PC-3 (cell line): ENCODE data around the gene UGT1A10. TPM values are rescaled to one million over a fixed set of nuclear protein-coding genes. Genes with fewer than 3 reads are reported as not detected.
A peak's percentile ranks its signal among the peaks of the same experiment; 100 is the strongest.

Experiments
- ATAC-seq: fragments of 200-7000 bp; cut with Tn5 transposase; 2 replicates; pipeline ENCODE4 v1.9.1; 2020; ENCODE audit warnings: mild to moderate bottlenecking, moderate library complexity
- BruUV-seq: library from RNA; stranded (reverse); fragments of 400-500 nt; replicated peaks from 2 replicates; lab custom pipeline; 2021; lab: Mats Ljungman, UMichigan
- CTCF ChIA-PET: fragments of 300-600 bp; sonication (Branson Sonifier 250); formaldehyde crosslinking; loops from one replicate; lab custom pipeline; 2022; ENCODE audit warnings: antibody characterized with exemption; lab: Charles Lee
- POLR2A ChIA-PET: fragments of 300-600 bp; sonication (Branson Sonifier 250); formaldehyde crosslinking; loops from one replicate; lab custom pipeline; 2022; ENCODE audit warnings: antibody characterized with exemption; ENCODE audit not compliant: unreplicated experiment; lab: Charles Lee
- DNase-seq: peaks from one replicate; pipeline ENCODE4 v3.0.0-alpha.2; 2015
- H2AFZ ChIP-seq: fragments of 300-600 bp; sonication (generic); 2 replicates; pipeline ENCODE4 v1.6.0; 2016; ENCODE audit warnings: antibody characterized with exemption, low read length
- H3F3A ChIP-seq: fragments of 300-600 bp; sonication (generic); one replicate; pipeline ENCODE4 v1.6.0; 2017; ENCODE audit warnings: antibody characterized with exemption, low read length, control low read depth, mild to moderate bottlenecking; ENCODE audit not compliant: unreplicated experiment
- H3K27ac ChIP-seq: fragments of 300-600 bp; sonication (generic); 2 replicates; pipeline ENCODE4 v1.5.1; 2016; ENCODE audit warnings: mild to moderate bottlenecking, low read length
- H3K27me3 ChIP-seq: fragments of 300-600 bp; sonication (generic); 2 replicates; pipeline ENCODE4 v1.6.1; 2016; ENCODE audit warnings: low read length, mixed read lengths
- H3K36me3 ChIP-seq: fragments of 300-600 bp; sonication (generic); 2 replicates; pipeline ENCODE4 v1.6.1; 2016; ENCODE audit warnings: low read depth, mixed run types, low read length, mixed read lengths
- H3K4me1 ChIP-seq: fragments of 300-600 bp; sonication (generic); 2 replicates; pipeline ENCODE4 v1.5.1; 2016; ENCODE audit warnings: low read length; ENCODE audit not compliant: insufficient read depth
- H3K4me2 ChIP-seq: fragments of 300-600 bp; sonication (generic); 2 replicates; pipeline ENCODE4 v1.6.0; 2016; ENCODE audit warnings: low read length
- H3K4me3 ChIP-seq: fragments of 300-600 bp; sonication (generic); 2 replicates; pipeline ENCODE4 v1.5.1; 2016; ENCODE audit warnings: mild to moderate bottlenecking, low read length, mixed read lengths
- H3K79me2 ChIP-seq: fragments of 300-600 bp; sonication (generic); 2 replicates; pipeline ENCODE4 v1.6.1; 2017; ENCODE audit warnings: low read length, mixed read lengths
- H3K9ac ChIP-seq: fragments of 300-600 bp; sonication (generic); 2 replicates; pipeline ENCODE4 v1.6.0; 2016; ENCODE audit warnings: mild to moderate bottlenecking, low read length
- H3K9me2 ChIP-seq: fragments of 300-600 bp; sonication (generic); replicated peaks from 2 replicates; pipeline ENCODE4 v1.6.1; 2016; ENCODE audit warnings: mixed run types, low read length, mixed read lengths
- H3K9me3 ChIP-seq: fragments of 300-600 bp; sonication (generic); 2 replicates; pipeline ENCODE4 v1.6.1; 2016; ENCODE audit warnings: low read length, mixed read lengths
- H4K20me1 ChIP-seq: fragments of 300-600 bp; sonication (generic); 2 replicates; pipeline ENCODE4 v1.6.1; 2016; ENCODE audit warnings: low read length, mixed read lengths
- CTCF ChIP-seq: fragments of 300-600 bp; sonication (generic); conservative IDR thresholded peaks from 2 replicates; pipeline ENCODE4 v1.5.1; 2017; ENCODE audit warnings: antibody characterized with exemption, low read depth, mild to moderate bottlenecking, low read length
- EZH2 ChIP-seq: fragments of 300-600 bp; sonication (generic); IDR thresholded peaks from one replicate; pipeline ENCODE4 v1.6.1; 2017; ENCODE audit warnings: antibody characterized with exemption, mild to moderate bottlenecking, low read length; ENCODE audit not compliant: unreplicated experiment
- EZH2phosphoT487 ChIP-seq: fragments of 300-600 bp; sonication (generic); IDR thresholded peaks from 2 replicates; pipeline ENCODE4 v1.6.1; 2018; ENCODE audit warnings: mild to moderate bottlenecking, antibody characterized with exemption, low read length, borderline replicate concordance
- intact Hi-C: fragments of 100-400 bp; cut with micrococcal nuclease; formaldehyde crosslinking; loops from 2 replicates; pipeline ENCODE4 v1.9.0; 2023
- total RNA-seq: library from RNA; depleted of rRNA; stranded (reverse); fragments of >200 nt; gene quantifications from 2 replicates; pipeline ENCODE4 v1.2.3, GENCODE V29; 2014

The UGT1A10 gene
- total RNA-seq, 1 experiment from 2014 or later: not detected

- intact Hi-C loops: loop anchor here (1.0 to 5.0 kb wide), 3 partner anchors 121 to 262 kb away; no protein-coding TSS in a partner anchor
Observed at GRCh38 chr2:233711312-233712008, 75.2 kb downstream of the UGT1A10 start.

GRCh38 chr2:233712611-233713261 is 76.5 kb downstream of the UGT1A10 start, which contains the start of gene UGT1A5:
Gene UGT1A5 (plus strand): TSS chr2:233712907. CDS start chr2:233712992, 85 bp downstream.
- no peaks in the 10 kb centered on the region for H3K27me3 ChIP-seq
- peaks cover 25% of the 10 kb centered on the region for H3K4me1 ChIP-seq
- H3K4me2 ChIP-seq: no peak within 1 kb of the TSS
- no peaks in the 10 kb centered on the region; the same call in 1 of the 2 replicates for H3K9me2 ChIP-seq
- BruUV-seq: no TSS peak
- no peaks in the 10 kb centered on the region for H4K20me1 ChIP-seq
- H3K36me3 ChIP-seq: no peaks in the 10 kb centered on the region
- no peak for ATAC-seq
- no peak within 1 kb of the TSS for H2AFZ ChIP-seq
- POLR2A ChIA-PET: no interaction called here
- intact Hi-C loops: loop anchor here (5.0 kb wide), 1 partner anchor 120 kb away; no protein-coding TSS in a partner anchor
- no peak for DNase-seq
- CTCF ChIA-PET: interaction anchor here (0.5 kb wide), 1 partner anchor 148 kb away, joined by 4 read pairs; no protein-coding TSS in a partner anchor
- no peak within 1 kb of the TSS for H3K4me3 ChIP-seq
- no peak for TF ChIP-seq EZH2
- no peak for TF ChIP-seq CTCF
- no peak for TF ChIP-seq EZH2phosphoT487
- H3F3A ChIP-seq: no peaks in the 10 kb centered on the region
- H3K9me3 ChIP-seq: no peaks in the 10 kb centered on the region
- H3K79me2 ChIP-seq: no peaks in the 10 kb centered on the region
- H3K27ac ChIP-seq: no peak within 1 kb of the TSS
- no peak within 1 kb of the TSS for H3K9ac ChIP-seq

More at GRCh38 chr2:233711312-233712008, 75.2 kb downstream of the UGT1A10 start:
- Histone ChIP-seq H3F3A (peaks cover 6% of the 10 kb centered on the region), H3K79me2 (no peaks in the 10 kb centered on the region), H3K36me3 (no peaks in the 10 kb centered on the region), H3K27me3 (no peaks in the 10 kb centered on the region), H3K9me2 (no peaks in the 10 kb centered on the region; the same call in 1 of the 2 replicates), H3K27ac (no peak overlapping the region), H3K9ac (no peak overlapping the region), H3K4me3 (no peak overlapping the region), H3K9me3 (no peaks in the 10 kb centered on the region), H4K20me1 (no peaks in the 10 kb centered on the region), H2AFZ (peak overlapping the region; percentile 39; the same call in 1 of the 2 replicates), H3K4me2 (no peak overlapping the region), H3K4me1 (peaks cover 38% of the 10 kb centered on the region)
- CTCF ChIA-PET: interaction anchor here (0.7 kb wide), 1 partner anchor 254 kb away, joined by 3 read pairs; no protein-coding TSS in a partner anchor
- no TSS peak for BruUV-seq
- TF ChIP-seq EZH2: no peak
- peak; percentile 92 for TF ChIP-seq CTCF
- POLR2A ChIA-PET: no interaction called here
- peak; percentile 69 for ATAC-seq
- peak; percentile 86 for DNase-seq
